HepG2 (cell line): ENCODE results near the gene BTBD19. TPM values are rescaled to one million over a fixed set of nuclear protein-coding genes. Genes with fewer than 3 reads are reported as not detected.

Experiments
- AGO1 ChIP-seq: fragments of 200-400 bp; formaldehyde crosslinking; IDR thresholded peaks from 2 replicates; pipeline ENCODE4 v1.6.1; 2017; ENCODE audit warnings: mild to moderate bottlenecking, low read depth, low read length, moderate library complexity; ENCODE audit not compliant: poor library complexity, severe bottlenecking
- CBX1 ChIP-seq: IDR thresholded peaks from one replicate; pipeline ENCODE4 v1.6.1; 2016; ENCODE audit warnings: antibody characterized with exemption, low read depth
- EEA1 ChIP-seq: sonication (generic); formaldehyde crosslinking; IDR thresholded peaks from 2 replicates; pipeline ENCODE4 v1.5.1; 2020; ENCODE audit warnings: mild to moderate bottlenecking, missing genetic modification reagents, borderline replicate concordance
- MAFF ChIP-seq: IDR thresholded peaks from 2 replicates; pipeline ENCODE4 v1.6.1; 2011; ENCODE audit warnings: low read depth, low read length, improper control_type of control experiment
- NFKBIZ ChIP-seq: IDR thresholded peaks from 2 replicates; pipeline ENCODE4 v1.6.1; 2018; ENCODE audit warnings: missing genetic modification reagents, missing compliant biosample characterization
- NR2F1 ChIP-seq, 2 experiments: fragments of 450-650 bp in 1 of 2; formaldehyde crosslinking in 1 of 2; IDR thresholded peaks; 2 replicates each; pipeline versions ENCODE4 v1.5.0 to v1.6.1; 2016 to 2020; ENCODE audit warnings: mild to moderate bottlenecking in 1 of 2, missing compliant biosample characterization in 1 of 2, missing genetic modification reagents in 1 of 2, moderate library complexity in 1 of 2
- SAP130 ChIP-seq: IDR thresholded peaks from 2 replicates; pipeline ENCODE4 v1.6.1; 2016; ENCODE audit warnings: low read depth
- ZBTB3 ChIP-seq: sonication (generic); formaldehyde crosslinking; IDR thresholded peaks from 2 replicates; pipeline ENCODE4 v1.4.0; 2020; ENCODE audit warnings: low read depth, mild to moderate bottlenecking, moderate library complexity, missing genetic modification reagents, borderline replicate concordance
- ZNF230 ChIP-seq: sonication (generic); formaldehyde crosslinking; IDR thresholded peaks from 2 replicates; pipeline ENCODE4 v1.4.0; 2020; ENCODE audit warnings: mild to moderate bottlenecking, missing genetic modification reagents
- ZNF530 ChIP-seq: sonication (generic); formaldehyde crosslinking; IDR thresholded peaks from 2 replicates; pipeline ENCODE4 v1.5.0; 2020; ENCODE audit warnings: low read depth, mild to moderate bottlenecking, missing genetic modification reagents
- polyA plus RNA-seq, 8 experiments: library from polyadenylated mRNA; depleted of rRNA in 3 of 8; stranded (reverse) in 7 of 8; unstranded in 1 of 8; fragments of >200 nt; fragmentation: Illumina TruSeq in 4 of 8; extraction: Trizol in 4 of 8; gene quantifications; 2 replicates each; pipeline versions ENCODE4 v1.2.1 to v1.2.3, GENCODE V29; 2011 to 2016; ENCODE audit warnings: low read depth in 4 of 8, missing spikeins in 1 of 8, mixed read lengths in 1 of 8; ENCODE audit not compliant: insufficient read depth in 1 of 8
- total RNA-seq, 5 experiments: library from RNA; depleted of rRNA; stranded (reverse); fragments of >200 nt; fragmentation: Illumina TruSeq; extraction: Trizol; gene quantifications; 2 replicates each; pipeline ENCODE4 v1.2.3, GENCODE V29; 2016; ENCODE audit warnings: low read depth in 1 of 5
- TF ChIP-seq, protein P1 (sequence below): IDR thresholded peaks from 2 replicates; pipeline ENCODE4 v1.6.1; 2016; ENCODE audit warnings: missing compliant biosample characterization, missing genetic modification reagents, borderline replicate concordance
- TF ChIP-seq, protein P2 (sequence below): sonication (generic); formaldehyde crosslinking; IDR thresholded peaks from 2 replicates; pipeline ENCODE4 v1.8.0; 2022; ENCODE audit warnings: missing genetic modification reagents, mild to moderate bottlenecking, borderline replicate concordance
- TF ChIP-seq, protein P3 (sequence below): sonication (generic); formaldehyde crosslinking; IDR thresholded peaks from 2 replicates; pipeline ENCODE4 v1.4.0; 2020; ENCODE audit warnings: low read depth, missing genetic modification reagents
- TF ChIP-seq, protein P4 (sequence below): sonication (generic); formaldehyde crosslinking; IDR thresholded peaks from 2 replicates; pipeline ENCODE4 v1.5.1; 2020; ENCODE audit warnings: mild to moderate bottlenecking, moderate library complexity, missing genetic modification reagents
- TF ChIP-seq, protein P5 (sequence below): conservative IDR thresholded peaks from 2 replicates; pipeline ENCODE4 v1.6.1; 2018; ENCODE audit warnings: missing genetic modification reagents
- TF ChIP-seq, protein P6 (sequence below): IDR thresholded peaks from 2 replicates; pipeline ENCODE4 v1.6.1; 2016; ENCODE audit warnings: low read depth

BTBD19 gene
- total and polyA plus RNA-seq, 2 of the 13 experiments (the other 11 are each of a cell fraction or from before 2014, with no cell fraction given): 2.7 to 6.7 TPM

DNA sequence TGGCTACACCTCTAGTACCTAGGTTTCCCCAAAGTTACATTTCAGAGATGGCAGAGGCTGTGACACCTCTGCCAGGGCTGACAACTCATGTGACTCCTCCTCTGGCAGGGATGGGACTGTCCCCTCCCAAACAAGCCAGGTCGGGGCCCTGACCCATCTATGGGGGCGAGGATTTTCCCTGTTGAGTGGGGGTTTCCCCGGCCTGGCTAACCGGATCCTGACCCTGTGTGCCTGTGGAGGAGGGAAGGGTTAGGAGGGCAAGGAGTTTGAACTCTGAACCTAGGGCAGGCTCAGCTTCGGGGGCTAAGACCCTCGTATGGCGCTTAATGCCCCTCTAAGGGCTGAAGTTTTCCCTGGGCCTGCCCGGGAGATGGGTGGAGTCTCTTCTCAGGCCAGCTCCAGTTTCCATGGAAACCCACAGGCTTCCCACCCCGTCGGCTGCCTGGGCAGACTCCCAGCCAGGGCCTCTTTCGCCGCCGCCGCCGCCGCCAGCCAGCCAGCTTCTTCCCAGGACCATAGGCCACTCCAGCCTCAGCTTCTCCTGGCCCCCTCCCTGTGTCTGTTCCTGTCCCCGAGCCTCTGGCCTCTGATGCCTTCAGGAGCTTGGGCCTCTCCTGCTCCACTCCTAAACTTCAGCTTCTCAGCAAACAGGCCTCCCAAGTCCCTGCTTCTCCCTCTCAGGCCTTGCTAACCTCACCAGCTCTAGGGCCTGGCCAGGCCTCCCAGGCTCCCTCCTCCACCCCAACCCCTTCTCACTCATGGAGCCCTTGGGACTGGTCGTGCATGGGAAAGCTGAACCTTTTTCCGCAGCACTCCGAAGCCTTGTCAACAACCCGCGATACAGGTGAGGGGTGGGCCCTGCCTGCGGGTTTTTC lies at the start of gene BTBD19 (continued):
- TF ChIP-seq, protein P1, sequence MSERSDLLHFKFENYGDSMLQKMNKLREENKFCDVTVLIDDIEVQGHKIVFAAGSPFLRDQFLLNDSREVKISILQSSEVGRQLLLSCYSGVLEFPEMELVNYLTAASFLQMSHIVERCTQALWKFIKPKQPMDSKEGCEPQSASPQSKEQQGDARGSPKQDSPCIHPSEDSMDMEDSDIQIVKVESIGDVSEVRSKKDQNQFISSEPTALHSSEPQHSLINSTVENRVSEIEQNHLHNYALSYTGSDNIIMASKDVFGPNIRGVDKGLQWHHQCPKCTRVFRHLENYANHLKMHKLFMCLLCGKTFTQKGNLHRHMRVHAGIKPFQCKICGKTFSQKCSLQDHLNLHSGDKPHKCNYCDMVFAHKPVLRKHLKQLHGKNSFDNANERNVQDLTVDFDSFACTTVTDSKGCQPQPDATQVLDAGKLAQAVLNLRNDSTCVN: 0 out of 2 replicates have a peak, but pooled peaks have one; percentile 13
- TF ChIP-seq, protein P2, sequence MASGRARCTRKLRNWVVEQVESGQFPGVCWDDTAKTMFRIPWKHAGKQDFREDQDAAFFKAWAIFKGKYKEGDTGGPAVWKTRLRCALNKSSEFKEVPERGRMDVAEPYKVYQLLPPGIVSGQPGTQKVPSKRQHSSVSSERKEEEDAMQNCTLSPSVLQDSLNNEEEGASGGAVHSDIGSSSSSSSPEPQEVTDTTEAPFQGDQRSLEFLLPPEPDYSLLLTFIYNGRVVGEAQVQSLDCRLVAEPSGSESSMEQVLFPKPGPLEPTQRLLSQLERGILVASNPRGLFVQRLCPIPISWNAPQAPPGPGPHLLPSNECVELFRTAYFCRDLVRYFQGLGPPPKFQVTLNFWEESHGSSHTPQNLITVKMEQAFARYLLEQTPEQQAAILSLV: peak; percentile 60; the same call in 1 of the 2 replicates
- TF ChIP-seq ZNF230: 0 out of 2 replicates have a peak, but pooled peaks have one; percentile 14
- TF ChIP-seq AGO1: peak; percentile 80
- TF ChIP-seq SAP130 (CRISPR knock-in tag): peak; percentile 68
- TF ChIP-seq ZBTB3 (CRISPR knock-in tag): no peak
- TF ChIP-seq, protein P3, sequence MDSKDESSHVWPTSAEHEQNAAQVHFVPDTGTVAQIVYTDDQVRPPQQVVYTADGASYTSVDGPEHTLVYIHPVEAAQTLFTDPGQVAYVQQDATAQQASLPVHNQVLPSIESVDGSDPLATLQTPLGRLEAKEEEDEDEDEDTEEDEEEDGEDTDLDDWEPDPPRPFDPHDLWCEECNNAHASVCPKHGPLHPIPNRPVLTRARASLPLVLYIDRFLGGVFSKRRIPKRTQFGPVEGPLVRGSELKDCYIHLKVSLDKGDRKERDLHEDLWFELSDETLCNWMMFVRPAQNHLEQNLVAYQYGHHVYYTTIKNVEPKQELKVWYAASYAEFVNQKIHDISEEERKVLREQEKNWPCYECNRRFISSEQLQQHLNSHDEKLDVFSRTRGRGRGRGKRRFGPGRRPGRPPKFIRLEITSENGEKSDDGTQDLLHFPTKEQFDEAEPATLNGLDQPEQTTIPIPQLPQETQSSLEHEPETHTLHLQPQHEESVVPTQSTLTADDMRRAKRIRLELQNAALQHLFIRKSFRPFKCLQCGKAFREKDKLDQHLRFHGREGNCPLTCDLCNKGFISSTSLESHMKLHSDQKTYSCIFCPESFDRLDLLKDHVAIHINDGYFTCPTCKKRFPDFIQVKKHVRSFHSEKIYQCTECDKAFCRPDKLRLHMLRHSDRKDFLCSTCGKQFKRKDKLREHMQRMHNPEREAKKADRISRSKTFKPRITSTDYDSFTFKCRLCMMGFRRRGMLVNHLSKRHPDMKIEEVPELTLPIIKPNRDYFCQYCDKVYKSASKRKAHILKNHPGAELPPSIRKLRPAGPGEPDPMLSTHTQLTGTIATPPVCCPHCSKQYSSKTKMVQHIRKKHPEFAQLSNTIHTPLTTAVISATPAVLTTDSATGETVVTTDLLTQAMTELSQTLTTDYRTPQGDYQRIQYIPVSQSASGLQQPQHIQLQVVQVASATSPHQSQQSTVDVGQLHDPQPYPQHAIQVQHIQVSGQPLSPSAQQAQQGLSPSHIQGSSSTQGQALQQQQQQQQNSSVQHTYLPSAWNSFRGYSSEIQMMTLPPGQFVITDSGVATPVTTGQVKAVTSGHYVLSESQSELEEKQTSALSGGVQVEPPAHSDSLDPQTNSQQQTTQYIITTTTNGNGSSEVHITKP (CRISPR knock-in tag): peak; percentile 75
- 0 out of 2 replicates have a peak, but pooled peaks have one; percentile 62 for TF ChIP-seq EEA1 (CRISPR knock-in tag)
- TF ChIP-seq, protein P4, sequence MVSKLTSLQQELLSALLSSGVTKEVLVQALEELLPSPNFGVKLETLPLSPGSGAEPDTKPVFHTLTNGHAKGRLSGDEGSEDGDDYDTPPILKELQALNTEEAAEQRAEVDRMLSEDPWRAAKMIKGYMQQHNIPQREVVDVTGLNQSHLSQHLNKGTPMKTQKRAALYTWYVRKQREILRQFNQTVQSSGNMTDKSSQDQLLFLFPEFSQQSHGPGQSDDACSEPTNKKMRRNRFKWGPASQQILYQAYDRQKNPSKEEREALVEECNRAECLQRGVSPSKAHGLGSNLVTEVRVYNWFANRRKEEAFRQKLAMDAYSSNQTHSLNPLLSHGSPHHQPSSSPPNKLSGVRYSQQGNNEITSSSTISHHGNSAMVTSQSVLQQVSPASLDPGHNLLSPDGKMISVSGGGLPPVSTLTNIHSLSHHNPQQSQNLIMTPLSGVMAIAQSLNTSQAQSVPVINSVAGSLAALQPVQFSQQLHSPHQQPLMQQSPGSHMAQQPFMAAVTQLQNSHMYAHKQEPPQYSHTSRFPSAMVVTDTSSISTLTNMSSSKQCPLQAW: no peak
- no peak for TF ChIP-seq ZNF530 (CRISPR knock-in tag)
- TF ChIP-seq, protein P5, sequence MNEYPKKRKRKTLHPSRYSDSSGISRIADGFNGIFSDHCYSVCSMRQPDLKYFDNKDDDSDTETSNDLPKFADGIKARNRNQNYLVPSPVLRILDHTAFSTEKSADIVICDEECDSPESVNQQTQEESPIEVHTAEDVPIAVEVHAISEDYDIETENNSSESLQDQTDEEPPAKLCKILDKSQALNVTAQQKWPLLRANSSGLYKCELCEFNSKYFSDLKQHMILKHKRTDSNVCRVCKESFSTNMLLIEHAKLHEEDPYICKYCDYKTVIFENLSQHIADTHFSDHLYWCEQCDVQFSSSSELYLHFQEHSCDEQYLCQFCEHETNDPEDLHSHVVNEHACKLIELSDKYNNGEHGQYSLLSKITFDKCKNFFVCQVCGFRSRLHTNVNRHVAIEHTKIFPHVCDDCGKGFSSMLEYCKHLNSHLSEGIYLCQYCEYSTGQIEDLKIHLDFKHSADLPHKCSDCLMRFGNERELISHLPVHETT (CRISPR knock-in tag): peak; percentile 24; the same call in 1 of the 2 replicates
- no peak for TF ChIP-seq MAFF
- TF ChIP-seq, protein P6, sequence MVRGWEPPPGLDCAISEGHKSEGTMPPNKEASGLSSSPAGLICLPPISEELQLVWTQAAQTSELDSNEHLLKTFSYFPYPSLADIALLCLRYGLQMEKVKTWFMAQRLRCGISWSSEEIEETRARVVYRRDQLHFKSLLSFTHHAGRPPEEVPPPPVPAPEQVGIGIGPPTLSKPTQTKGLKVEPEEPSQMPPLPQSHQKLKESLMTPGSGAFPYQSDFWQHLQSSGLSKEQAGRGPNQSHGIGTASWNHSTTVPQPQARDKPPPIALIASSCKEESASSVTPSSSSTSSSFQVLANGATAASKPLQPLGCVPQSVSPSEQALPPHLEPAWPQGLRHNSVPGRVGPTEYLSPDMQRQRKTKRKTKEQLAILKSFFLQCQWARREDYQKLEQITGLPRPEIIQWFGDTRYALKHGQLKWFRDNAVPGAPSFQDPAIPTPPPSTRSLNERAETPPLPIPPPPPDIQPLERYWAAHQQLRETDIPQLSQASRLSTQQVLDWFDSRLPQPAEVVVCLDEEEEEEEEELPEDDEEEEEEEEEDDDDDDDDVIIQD (CRISPR knock-in tag): peak; percentile 3; the same call in 1 of the 2 replicates
- TF ChIP-seq NFKBIZ (CRISPR knock-in tag): peak; percentile 81; the same call in 1 of the 2 replicates
- TF ChIP-seq CBX1: no peak
- peak; percentile 57 to 76; a peak in 3 of 4 replicates for TF ChIP-seq NR2F1 (CRISPR knock-in tag; IDR thresholded peaks at IDR 0.05)
